ENCODE results near the gene SHOC2.

SHOC2 gene

GRCh38 chr10:110983466-110983865 is 64.1 kb downstream of the SHOC2 start:
- no peak for TF ChIP-seq CTCF (conservative IDR thresholded peaks at IDR 0.05; ENCODE audit: low read depth, low read length)
- no peak for DNase-seq (ENCODE audit: low read depth)
- no peak overlapping the region for H3K4me3 ChIP-seq (ENCODE audit: low read length)

GRCh38 chr10:110985497-110986275 is 66.3 kb downstream of the SHOC2 start:
- no peak overlapping the region for H3K4me3 ChIP-seq (ENCODE audit: low read length)
- no peak for TF ChIP-seq CTCF (conservative IDR thresholded peaks at IDR 0.05; ENCODE audit: low read depth, low read length)
- DNase-seq (ENCODE audit: low read depth): no peak

- H3K4me3 ChIP-seq (ENCODE audit: low read length): no peak overlapping the region
- TF ChIP-seq CTCF (conservative IDR thresholded peaks at IDR 0.05; ENCODE audit: low read depth, low read length): no peak
- DNase-seq (ENCODE audit: low read depth): no peak
These were observed 69.6 kb downstream of the SHOC2 start for GRCh38 chr10:110989016-110989415.

GRCh38 chr10:110992006-110992800 is 72.8 kb downstream of the SHOC2 start:
- no peak for DNase-seq (ENCODE audit: low read depth)
- no peak for TF ChIP-seq CTCF (conservative IDR thresholded peaks at IDR 0.05; ENCODE audit: low read depth, low read length)
- no peak overlapping the region for H3K4me3 ChIP-seq (ENCODE audit: low read length)

GRCh38 chr10:110993024-110993693 is 73.8 kb downstream of the SHOC2 start:
- TF ChIP-seq CTCF (conservative IDR thresholded peaks at IDR 0.05; ENCODE audit: low read depth, low read length): no peak
- DNase-seq (ENCODE audit: low read depth): peak; percentile 9
- no peak overlapping the region for H3K4me3 ChIP-seq (ENCODE audit: low read length)

GRCh38 chr10:110994406-110995086 is 75.1 kb downstream of the SHOC2 start:
- no peak for TF ChIP-seq CTCF (conservative IDR thresholded peaks at IDR 0.05; ENCODE audit: low read depth, low read length)
- no peak for DNase-seq (ENCODE audit: low read depth)
- H3K4me3 ChIP-seq (ENCODE audit: low read length): no peak overlapping the region
